IPS-NIHi7 (cell line): Measurements from ENCODE around the gene PF4V1.
"Not testable (repeated sequence)": the region's sequence is repeated elsewhere in the genome, so short reads cannot be mapped to it uniquely, and the experiment has no call there.

Experiments used
- DNase-seq: peaks from one replicate; pipeline ENCODE4 v3.0.0; 2012; ENCODE audit warnings: mixed read lengths; ENCODE audit errors: extremely low spot score

PF4V1 gene

GRCh38 chr4:73870768-73871167, 17.7 kb downstream of the PF4V1 start:
- DNase-seq, result no peak

- no peak for DNase-seq
Measured at GRCh38 chr4:73871511-73872310, 18.6 kb downstream of the PF4V1 start.

GRCh38 chr4:73872316-73873108, 19.4 kb downstream of the PF4V1 start:
- no peak for DNase-seq

DNA sequence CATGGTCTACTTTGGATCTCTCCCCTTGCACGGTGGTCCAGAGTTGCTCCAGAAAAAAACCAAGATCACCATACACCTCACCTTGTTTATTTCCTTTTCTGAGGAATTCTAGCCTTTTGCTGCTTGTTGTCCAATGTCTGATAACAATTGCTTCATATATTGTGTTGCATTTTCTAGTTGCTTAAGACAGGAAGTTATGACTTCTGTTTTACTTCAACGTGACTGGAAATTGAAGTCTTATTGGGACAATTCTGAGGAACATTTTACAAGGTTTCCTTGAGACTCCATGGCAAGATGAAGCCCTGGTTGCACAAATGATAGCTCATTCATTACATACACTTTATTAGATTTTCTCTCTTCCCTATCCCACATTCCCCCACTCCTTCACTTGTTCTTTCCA, 21.3 kb downstream of the PF4V1 start:
- DNase-seq, result no peak

- DNase-seq, result no peak
Measured at GRCh38 chr4:73875401-73875800, 22.3 kb downstream of the PF4V1 start.

- DNase-seq, result no peak
Measured at GRCh38 chr4:73883306-73883705, 30.2 kb downstream of the PF4V1 start.

DNA sequence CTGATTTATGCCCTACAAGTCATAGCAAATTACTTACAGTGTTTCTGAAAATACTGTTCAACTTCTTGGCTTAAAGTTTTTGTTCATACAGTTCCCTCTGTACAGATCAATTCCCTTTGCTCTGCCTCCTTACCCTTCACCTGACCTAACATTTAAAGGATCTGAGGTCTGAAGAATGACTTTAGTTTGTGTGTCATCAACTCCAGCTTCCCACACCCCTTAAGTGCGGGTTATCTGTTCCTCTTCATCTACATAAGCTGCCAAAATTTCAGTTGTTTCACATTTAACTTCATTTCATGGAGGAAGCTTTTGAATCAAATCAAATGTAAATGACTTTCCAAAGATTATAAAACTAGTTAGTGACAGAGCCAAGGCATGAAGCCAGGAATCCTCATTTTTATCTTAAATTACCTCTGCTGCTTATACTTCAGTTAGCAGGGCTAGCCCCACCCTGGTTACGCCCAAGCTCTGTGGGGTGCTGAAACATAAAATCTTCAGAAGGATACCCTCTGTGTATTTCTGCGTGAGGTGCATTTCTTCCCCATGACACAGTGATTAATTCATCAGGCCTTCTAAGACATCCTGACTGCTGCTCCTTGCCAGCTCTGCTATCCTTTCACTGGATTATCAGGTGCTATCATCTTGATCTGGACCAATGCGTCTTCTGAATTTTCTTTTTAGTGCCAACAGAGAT, 32.6 kb downstream of the PF4V1 start:
- no peak for DNase-seq

- no peak for DNase-seq
Measured at GRCh38 chr4:73891326-73891725, 38.2 kb downstream of the PF4V1 start.

- no peak for DNase-seq
Measured at GRCh38 chr4:73891739-73892405, 38.8 kb downstream of the PF4V1 start.

- DNase-seq, result no peak
Measured at GRCh38 chr4:73892966-73893365, 39.9 kb downstream of the PF4V1 start.

- DNase-seq, result no peak
Measured at GRCh38 chr4:73894001-73894400, 40.9 kb downstream of the PF4V1 start.

- no peak for DNase-seq
Measured at GRCh38 chr4:73895201-73896175, 42.4 kb downstream of the PF4V1 start.

GRCh38 chr4:73896416-73896815, 43.3 kb downstream of the PF4V1 start:
- no peak for DNase-seq

- DNase-seq, result no peak
Measured at GRCh38 chr4:73897380-73898136, 44.5 kb downstream of the PF4V1 start.

DNA sequence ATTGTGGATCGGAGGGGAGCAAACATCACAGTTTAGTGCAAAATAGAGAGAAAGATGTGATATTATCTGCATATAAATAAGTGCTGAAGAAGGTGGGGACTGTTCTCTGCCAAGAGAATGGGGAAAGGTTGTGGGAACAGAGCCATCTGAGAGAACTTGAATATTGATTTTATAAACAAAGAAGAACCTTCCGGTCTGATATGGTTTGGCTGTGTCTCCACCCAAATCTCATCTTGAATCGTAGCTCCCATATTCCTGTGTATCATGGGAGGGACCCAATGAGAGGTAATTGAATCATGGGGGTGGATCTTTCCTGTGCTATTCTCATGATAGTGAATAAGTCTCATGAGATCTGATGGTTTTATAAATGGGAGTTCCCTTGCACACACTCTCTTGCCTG, 46.2 kb downstream of the PF4V1 start:
- DNase-seq, result not testable (repeated sequence)

DNA sequence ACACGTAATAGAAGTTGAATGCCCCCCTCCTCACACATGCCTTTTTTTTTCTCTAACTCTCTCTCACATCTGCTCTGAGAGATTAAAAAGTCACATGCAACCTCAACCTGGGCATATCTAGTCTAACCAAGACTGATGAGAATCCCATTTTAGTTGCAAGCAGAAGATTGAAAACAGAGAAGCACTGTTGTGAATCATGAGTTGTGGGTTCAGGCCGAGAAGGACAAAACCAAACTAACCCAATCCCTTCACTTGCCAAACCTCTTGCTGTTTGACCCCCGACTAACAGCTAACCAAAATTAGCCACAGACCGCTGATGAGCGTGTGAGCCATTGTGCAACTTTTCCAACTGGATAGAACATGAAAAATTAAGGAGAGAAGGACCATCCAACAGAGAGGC, 47.9 kb downstream of the PF4V1 start:
- no peak for DNase-seq

- DNase-seq, result no peak
Measured at GRCh38 chr4:73902038-73902637, 49.0 kb downstream of the PF4V1 start.

DNA sequence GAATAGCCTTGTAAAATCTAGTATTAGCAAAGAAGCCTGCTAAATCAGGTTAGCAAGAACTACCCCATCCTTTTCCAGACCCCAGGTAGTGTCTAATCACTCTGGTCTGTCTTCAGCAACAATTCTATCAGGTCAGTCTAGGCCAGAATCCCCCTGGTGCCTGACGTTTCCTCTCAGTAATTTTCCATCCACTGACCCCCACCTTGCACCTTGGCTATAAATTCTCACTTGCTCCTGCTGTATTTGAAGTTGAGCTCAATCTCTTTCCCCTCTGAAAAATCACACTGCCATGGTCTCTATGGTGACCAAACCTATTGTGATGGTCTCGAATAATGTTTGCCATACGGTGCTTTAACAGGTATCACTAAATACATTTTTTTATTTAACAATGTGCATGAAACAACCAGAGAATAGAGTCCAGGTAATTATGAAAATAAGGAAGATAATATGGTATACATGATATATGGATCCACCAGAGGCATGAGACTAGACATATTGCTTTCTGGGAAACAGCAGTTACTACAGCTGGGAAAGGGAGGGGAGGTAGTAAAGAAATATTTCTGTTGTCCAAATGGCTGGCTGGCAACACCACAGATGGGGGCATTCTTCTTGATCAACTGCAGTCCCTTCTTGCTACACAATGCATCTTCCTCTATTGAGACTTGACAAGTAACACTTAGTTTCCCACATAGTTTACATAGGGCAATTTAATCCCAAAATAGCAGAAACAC, 49.9 kb downstream of the PF4V1 start:
- DNase-seq, result no peak
